Gastrocnemius medialis (tissue), 4 donors: ENCODE measurements around the gene ARSG.

Experiments
- POLR2A ChIP-seq, 2 donors: fragments of 450-650 bp; IDR thresholded peaks; one replicate each; pipeline ENCODE4 v1.6.1; 2017; ENCODE audit warnings: antibody characterized with exemption in 2 of 2, mild to moderate bottlenecking in 2 of 2, moderate library complexity in 2 of 2
- TF ChIP-seq, protein P1 (sequence below), 5 experiments: fragments of 450-650 bp in 3 of 5; fragments of 200-600 bp in 2 of 5; sonication (generic) in 2 of 5; IDR thresholded peaks in 4 of 5; conservative IDR thresholded peaks in 1 of 5; 1 replicate in 4 of 5; 2 replicates in 1 of 5; pipeline ENCODE4 v1.5.1; 2016 to 2019; ENCODE audit warnings: antibody characterized with exemption in 5 of 5, mild to moderate bottlenecking in 3 of 5, moderate library complexity in 3 of 5

- TF ChIP-seq, protein P1, sequence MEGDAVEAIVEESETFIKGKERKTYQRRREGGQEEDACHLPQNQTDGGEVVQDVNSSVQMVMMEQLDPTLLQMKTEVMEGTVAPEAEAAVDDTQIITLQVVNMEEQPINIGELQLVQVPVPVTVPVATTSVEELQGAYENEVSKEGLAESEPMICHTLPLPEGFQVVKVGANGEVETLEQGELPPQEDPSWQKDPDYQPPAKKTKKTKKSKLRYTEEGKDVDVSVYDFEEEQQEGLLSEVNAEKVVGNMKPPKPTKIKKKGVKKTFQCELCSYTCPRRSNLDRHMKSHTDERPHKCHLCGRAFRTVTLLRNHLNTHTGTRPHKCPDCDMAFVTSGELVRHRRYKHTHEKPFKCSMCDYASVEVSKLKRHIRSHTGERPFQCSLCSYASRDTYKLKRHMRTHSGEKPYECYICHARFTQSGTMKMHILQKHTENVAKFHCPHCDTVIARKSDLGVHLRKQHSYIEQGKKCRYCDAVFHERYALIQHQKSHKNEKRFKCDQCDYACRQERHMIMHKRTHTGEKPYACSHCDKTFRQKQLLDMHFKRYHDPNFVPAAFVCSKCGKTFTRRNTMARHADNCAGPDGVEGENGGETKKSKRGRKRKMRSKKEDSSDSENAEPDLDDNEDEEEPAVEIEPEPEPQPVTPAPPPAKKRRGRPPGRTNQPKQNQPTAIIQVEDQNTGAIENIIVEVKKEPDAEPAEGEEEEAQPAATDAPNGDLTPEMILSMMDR (IDR thresholded peaks at IDR 0.05 in 4 of 5, conservative IDR thresholded peaks at IDR 0.05 in 1 of 5) = no peak
- no peak for TF ChIP-seq POLR2A (IDR thresholded peaks at IDR 0.05)
These were observed 57.9 kb downstream of the ARSG start for GRCh38 chr17:68349157-68349556.
